H9 (cell line): ENCODE results near the gene GALNT10. TPM values are rescaled to one million over a fixed set of nuclear protein-coding genes. Genes with fewer than 3 reads are reported as not detected.

Source experiments
- DNase-seq: peaks from one replicate; pipeline ENCODE4 v3.0.0-alpha.2; 2017
- H2AFZ ChIP-seq: one replicate; pipeline ENCODE4 v1.6.1; 2013; ENCODE audit warnings: mild to moderate bottlenecking, low read length, control low read depth, moderate library complexity
- H2AK5ac ChIP-seq: 2 replicates; pipeline ENCODE4 v1.6.1; 2013; ENCODE audit warnings: low read length, control low read depth, mixed read lengths; ENCODE audit not compliant: insufficient read length
- H2BK120ac ChIP-seq: one replicate; pipeline ENCODE4 v1.6.1; 2013; ENCODE audit warnings: low read depth, mild to moderate bottlenecking, low read length, control low read depth, inconsistent platforms; ENCODE audit not compliant: poor library complexity, severe bottlenecking
- H2BK12ac ChIP-seq: 2 replicates; pipeline ENCODE4 v1.6.1; 2013; ENCODE audit warnings: low read length, control low read depth, mixed read lengths, low read depth; ENCODE audit not compliant: insufficient read length
- H2BK15ac ChIP-seq: 2 replicates; pipeline ENCODE4 v1.6.1; 2013; ENCODE audit warnings: low read depth, low read length, control low read depth
- H2BK20ac ChIP-seq: one replicate; pipeline ENCODE4 v1.6.1; 2013; ENCODE audit warnings: low read depth, mild to moderate bottlenecking, low read length, control low read depth, inconsistent platforms; ENCODE audit not compliant: poor library complexity, severe bottlenecking
- H2BK5ac ChIP-seq: 2 replicates; pipeline ENCODE4 v1.6.1; 2013; ENCODE audit warnings: low read length, control low read depth, mixed read lengths; ENCODE audit not compliant: insufficient read length
- H3K14ac ChIP-seq: 2 replicates; pipeline ENCODE4 v1.6.1; 2013; ENCODE audit warnings: low read length, control low read depth; ENCODE audit not compliant: insufficient read depth
- H3K18ac ChIP-seq: 2 replicates; pipeline ENCODE4 v1.6.1; 2013; ENCODE audit warnings: low read depth, mild to moderate bottlenecking, mixed read lengths, low read length, control low read depth; ENCODE audit not compliant: insufficient read length
- H3K23ac ChIP-seq: 2 replicates; pipeline ENCODE4 v1.6.1; 2013; ENCODE audit warnings: low read length, control low read depth, mixed read lengths, low read depth; ENCODE audit not compliant: insufficient read length
- H3K23me2 ChIP-seq: 2 replicates; pipeline ENCODE4 v1.6.1; 2013; ENCODE audit warnings: low read depth, mild to moderate bottlenecking, mixed read lengths, low read length, control low read depth; ENCODE audit not compliant: insufficient read length, poor library complexity, severe bottlenecking
- H3K27ac ChIP-seq: 2 replicates; pipeline ENCODE4 v1.5.1; 2013; ENCODE audit warnings: low read length, control low read depth, mixed read lengths, low read depth; ENCODE audit not compliant: insufficient read length
- H3K27me3 ChIP-seq: 2 replicates; pipeline ENCODE4 v1.6.1; 2013; ENCODE audit warnings: low read length, control low read depth, inconsistent platforms; ENCODE audit not compliant: insufficient read depth
- H3K4ac ChIP-seq: 2 replicates; pipeline ENCODE4 v1.6.1; 2013; ENCODE audit warnings: low read depth, mild to moderate bottlenecking, control low read depth, inconsistent platforms, low read length, moderate library complexity
- H3K4me1 ChIP-seq: 2 replicates; pipeline ENCODE4 v1.6.1; 2013; ENCODE audit warnings: low read length, control low read depth, inconsistent platforms; ENCODE audit not compliant: insufficient read depth
- H3K4me2 ChIP-seq: 2 replicates; pipeline ENCODE4 v1.6.1; 2013; ENCODE audit warnings: low read length, control low read depth, mixed read lengths; ENCODE audit not compliant: insufficient read length, insufficient read depth
- H3K56ac ChIP-seq: 2 replicates; pipeline ENCODE4 v1.6.1; 2013; ENCODE audit warnings: low read depth, mild to moderate bottlenecking, mixed read lengths, low read length, control low read depth; ENCODE audit not compliant: insufficient read length
- H3K79me1 ChIP-seq: 2 replicates; pipeline ENCODE4 v1.6.1; 2013; ENCODE audit warnings: low read depth, mild to moderate bottlenecking, moderate library complexity, low read length, control low read depth, inconsistent platforms; ENCODE audit not compliant: insufficient read depth, poor library complexity, severe bottlenecking
- H3K79me2 ChIP-seq: 2 replicates; pipeline ENCODE4 v1.6.1; 2013; ENCODE audit warnings: low read length, control low read depth, inconsistent platforms; ENCODE audit not compliant: insufficient read depth
- H3K9ac ChIP-seq: 2 replicates; pipeline ENCODE4 v1.6.1; 2013; ENCODE audit warnings: low read length, control low read depth, mixed read lengths; ENCODE audit not compliant: insufficient read length; ENCODE audit errors: extremely low read depth
- H3K9me3 ChIP-seq: one replicate; pipeline ENCODE4 v1.6.1; 2013; ENCODE audit warnings: low read depth, low read length, inconsistent platforms; ENCODE audit not compliant: control insufficient read depth
- H3T11ph ChIP-seq: one replicate; pipeline ENCODE4 v1.6.1; 2013; ENCODE audit warnings: mild to moderate bottlenecking, low read length, control low read depth, inconsistent platforms
- H4K20me1 ChIP-seq: one replicate; pipeline ENCODE4 v1.6.1; 2013; ENCODE audit not compliant: control insufficient read depth, insufficient read length, insufficient read depth
- H4K5ac ChIP-seq: 2 replicates; pipeline ENCODE4 v1.6.1; 2013; ENCODE audit warnings: low read depth, mild to moderate bottlenecking, mixed read lengths, low read length, control low read depth; ENCODE audit not compliant: insufficient read length
- H4K8ac ChIP-seq: replicated peaks from 2 replicates; pipeline ENCODE4 v1.6.1; 2013; ENCODE audit warnings: low read length, control low read depth, mixed read lengths, low read depth; ENCODE audit not compliant: insufficient read length
- H4K91ac ChIP-seq: 2 replicates; pipeline ENCODE4 v1.6.1; 2013; ENCODE audit warnings: low read depth, mild to moderate bottlenecking, moderate library complexity, mixed read lengths, low read length, control low read depth; ENCODE audit not compliant: insufficient read length
- H3K27ac Mint-ChIP-seq, 3 experiments: 2 replicates in 2 of 3; 3 replicates in 1 of 3; pipeline ENCODE4 v1.8.0; 2020 to 2021; ENCODE audit warnings: mixed read lengths in 3 of 3, mild to moderate bottlenecking in 1 of 3, moderate library complexity in 1 of 3
- H3K27me3 Mint-ChIP-seq: 2 replicates; pipeline ENCODE4 v1.8.0; 2021; ENCODE audit warnings: low read depth, mild to moderate bottlenecking, moderate library complexity, mixed read lengths
- H3K36me3 Mint-ChIP-seq, 3 experiments: 2 replicates in 2 of 3; 3 replicates in 1 of 3; pipeline ENCODE4 v1.8.0; 2020 to 2021; ENCODE audit warnings: low read depth in 3 of 3, mixed read lengths in 3 of 3; ENCODE audit not compliant: insufficient read depth in 1 of 3
- H3K4me1 Mint-ChIP-seq, 2 experiments: 2 replicates each; pipeline ENCODE4 v1.8.0; 2020; ENCODE audit warnings: mixed read lengths in 2 of 2
- H3K4me3 Mint-ChIP-seq, 2 experiments: 2 replicates in 1 of 2; 3 replicates in 1 of 2; pipeline ENCODE4 v1.8.0; 2020 to 2021; ENCODE audit warnings: mild to moderate bottlenecking in 2 of 2, mixed read lengths in 2 of 2, moderate library complexity in 1 of 2
- H3K9me3 Mint-ChIP-seq, 2 experiments: 2 replicates in 1 of 2; 3 replicates in 1 of 2; pipeline ENCODE4 v1.8.0; 2020; ENCODE audit warnings: mild to moderate bottlenecking in 2 of 2, mixed read lengths in 2 of 2, moderate library complexity in 1 of 2
- WGBS: extraction: QIAGEN DNeasy Blood & Tissue Kit; methylation state at CpG from one replicate; pipeline ENCODE4 v1.1.7; 2013; ENCODE audit warnings: missing lambda C conversion rate, low lambda C conversion rate, mixed read lengths; ENCODE audit not compliant: insufficient read length; ENCODE audit errors: extremely low coverage; 5-methylcytosine and 5-hydroxymethylcytosine counted together
- total RNA-seq: library from RNA; stranded (reverse); gene quantifications from 2 replicates; pipeline ENCODE4 v1.2.1, GENCODE V29; 2021
- TF ChIP-seq, protein P1 (sequence below): fragments of 200-600 bp; sonication (generic); conservative IDR thresholded peaks from 3 replicates; pipeline ENCODE4 v1.8.0; 2021; ENCODE audit warnings: antibody characterized with exemption, mild to moderate bottlenecking

Gene GALNT10
- total RNA-seq, 1 experiment from 2014 or later, result 15.4 TPM

DNA sequence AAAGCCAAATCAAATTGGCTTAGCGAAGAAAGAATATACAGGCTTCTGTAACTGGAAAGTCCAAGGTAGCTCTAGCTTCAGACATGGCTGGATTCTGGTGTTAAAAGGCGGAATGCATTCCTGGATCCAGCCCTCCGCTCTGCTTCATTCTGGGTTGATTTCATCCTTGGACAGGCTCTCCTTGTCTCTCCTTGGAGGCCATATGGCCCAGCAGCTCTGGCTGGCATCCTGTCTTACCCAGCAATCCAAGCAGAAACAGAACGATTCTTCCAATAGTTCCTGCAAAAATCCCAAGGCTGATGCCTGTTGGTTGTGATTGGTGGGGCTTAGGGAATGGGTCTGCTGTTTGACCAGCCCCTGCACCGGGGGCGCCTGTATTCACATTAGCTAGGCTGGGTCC lies 218.3 kb downstream of the GALNT10 start:
- Histone ChIP-seq H2AFZ (no peak overlapping the region), H3T11ph (no peak overlapping the region), H4K8ac (no peak overlapping the region), H3K79me1 (no peaks in the 10 kb centered on the region), H3K56ac (no peak overlapping the region), H3K79me2 (no peaks in the 10 kb centered on the region), H2BK12ac (no peak overlapping the region), H2BK120ac (no peak overlapping the region), H2BK20ac (no peak overlapping the region), H3K9me3 (no peaks in the 10 kb centered on the region), H4K20me1 (no peaks in the 10 kb centered on the region), H3K18ac (no peak overlapping the region), H3K9ac (no peak overlapping the region), H3K14ac (no peak overlapping the region), H3K27me3 (no peaks in the 10 kb centered on the region), H4K5ac (no peak overlapping the region), H4K91ac (no peak overlapping the region), H3K4ac (no peak overlapping the region), H3K4me2 (no peak overlapping the region), H3K27ac (no peak overlapping the region), H3K23ac (no peak overlapping the region), H2AK5ac (no peak overlapping the region), H3K23me2 (no peaks in the 10 kb centered on the region), H2BK5ac (no peak overlapping the region), H2BK15ac (no peak overlapping the region), H3K4me1 (no peaks in the 10 kb centered on the region)
- Mint-ChIP-seq H3K36me3 (no peaks in the 10 kb centered on the region; a peak in 2 of 7 replicates), H3K4me3 (no peak overlapping the region), H3K27me3 (no peaks in the 10 kb centered on the region), H3K4me1 (peaks cover 10 to 17% of the 10 kb centered on the region in 2 experiments), H3K9me3 (no peaks in the 10 kb centered on the region), H3K27ac (no peak overlapping the region)
- DNase-seq, result no peak
- TF ChIP-seq, protein P1, sequence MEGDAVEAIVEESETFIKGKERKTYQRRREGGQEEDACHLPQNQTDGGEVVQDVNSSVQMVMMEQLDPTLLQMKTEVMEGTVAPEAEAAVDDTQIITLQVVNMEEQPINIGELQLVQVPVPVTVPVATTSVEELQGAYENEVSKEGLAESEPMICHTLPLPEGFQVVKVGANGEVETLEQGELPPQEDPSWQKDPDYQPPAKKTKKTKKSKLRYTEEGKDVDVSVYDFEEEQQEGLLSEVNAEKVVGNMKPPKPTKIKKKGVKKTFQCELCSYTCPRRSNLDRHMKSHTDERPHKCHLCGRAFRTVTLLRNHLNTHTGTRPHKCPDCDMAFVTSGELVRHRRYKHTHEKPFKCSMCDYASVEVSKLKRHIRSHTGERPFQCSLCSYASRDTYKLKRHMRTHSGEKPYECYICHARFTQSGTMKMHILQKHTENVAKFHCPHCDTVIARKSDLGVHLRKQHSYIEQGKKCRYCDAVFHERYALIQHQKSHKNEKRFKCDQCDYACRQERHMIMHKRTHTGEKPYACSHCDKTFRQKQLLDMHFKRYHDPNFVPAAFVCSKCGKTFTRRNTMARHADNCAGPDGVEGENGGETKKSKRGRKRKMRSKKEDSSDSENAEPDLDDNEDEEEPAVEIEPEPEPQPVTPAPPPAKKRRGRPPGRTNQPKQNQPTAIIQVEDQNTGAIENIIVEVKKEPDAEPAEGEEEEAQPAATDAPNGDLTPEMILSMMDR, result no peak
- WGBS, result no CpG with 5 or more reads among the region's 6 CpGs
